ENCODE data around the gene CD47.

Gene CD47

DNA sequence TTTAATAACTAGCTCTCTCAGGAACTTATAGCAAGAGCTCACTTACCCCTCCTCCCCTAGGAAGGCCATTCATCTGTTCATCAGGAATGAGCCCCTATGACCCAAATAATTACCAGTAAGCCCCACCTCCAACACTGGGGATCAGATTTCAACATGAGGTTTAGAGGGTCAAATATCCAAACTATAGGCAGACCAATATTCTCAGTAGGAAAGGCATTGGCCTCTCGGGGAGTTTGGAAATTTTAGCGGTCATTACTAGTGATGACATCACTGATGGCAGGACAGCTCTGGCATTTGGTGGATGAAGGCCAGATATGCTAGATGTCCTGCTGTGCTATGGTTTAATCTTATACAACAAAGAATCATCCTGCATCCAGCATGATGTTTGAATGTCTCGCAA lies 15.2 kb upstream of the CD47 start:
- no peak overlapping the region for H3K4me3 ChIP-seq (ENCODE audit: control insufficient read depth, low read depth, low read length)
- DNase-seq (ENCODE audit: low read depth), result no peak
- TF ChIP-seq, protein P1, sequence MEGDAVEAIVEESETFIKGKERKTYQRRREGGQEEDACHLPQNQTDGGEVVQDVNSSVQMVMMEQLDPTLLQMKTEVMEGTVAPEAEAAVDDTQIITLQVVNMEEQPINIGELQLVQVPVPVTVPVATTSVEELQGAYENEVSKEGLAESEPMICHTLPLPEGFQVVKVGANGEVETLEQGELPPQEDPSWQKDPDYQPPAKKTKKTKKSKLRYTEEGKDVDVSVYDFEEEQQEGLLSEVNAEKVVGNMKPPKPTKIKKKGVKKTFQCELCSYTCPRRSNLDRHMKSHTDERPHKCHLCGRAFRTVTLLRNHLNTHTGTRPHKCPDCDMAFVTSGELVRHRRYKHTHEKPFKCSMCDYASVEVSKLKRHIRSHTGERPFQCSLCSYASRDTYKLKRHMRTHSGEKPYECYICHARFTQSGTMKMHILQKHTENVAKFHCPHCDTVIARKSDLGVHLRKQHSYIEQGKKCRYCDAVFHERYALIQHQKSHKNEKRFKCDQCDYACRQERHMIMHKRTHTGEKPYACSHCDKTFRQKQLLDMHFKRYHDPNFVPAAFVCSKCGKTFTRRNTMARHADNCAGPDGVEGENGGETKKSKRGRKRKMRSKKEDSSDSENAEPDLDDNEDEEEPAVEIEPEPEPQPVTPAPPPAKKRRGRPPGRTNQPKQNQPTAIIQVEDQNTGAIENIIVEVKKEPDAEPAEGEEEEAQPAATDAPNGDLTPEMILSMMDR (IDR thresholded peaks at IDR 0.05; ENCODE audit: control insufficient read depth, insufficient read depth, low read depth, low read length, missing control alignments), result no peak

GRCh38 chr3:108103886-108104797 lies 13.3 kb upstream of the CD47 start:
- TF ChIP-seq, protein P1 (IDR thresholded peaks at IDR 0.05; ENCODE audit: control insufficient read depth, insufficient read depth, low read depth, low read length, missing control alignments), result no peak
- H3K4me3 ChIP-seq (ENCODE audit: control insufficient read depth, low read depth, low read length), result no peak overlapping the region
- DNase-seq (ENCODE audit: low read depth), result no peak

- H3K4me3 ChIP-seq (ENCODE audit: control insufficient read depth, low read depth, low read length), result no peak overlapping the region
- no peak for DNase-seq (ENCODE audit: low read depth)
- TF ChIP-seq, protein P1 (IDR thresholded peaks at IDR 0.05; ENCODE audit: control insufficient read depth, insufficient read depth, low read depth, low read length, missing control alignments), result no peak
Observed at GRCh38 chr3:108103040-108103751, 12.4 kb upstream of the CD47 start.

GRCh38 chr3:108102420-108103039 lies 11.7 kb upstream of the CD47 start:
- no peak overlapping the region for H3K4me3 ChIP-seq (ENCODE audit: control insufficient read depth, low read depth, low read length)
- no peak for DNase-seq (ENCODE audit: low read depth)
- TF ChIP-seq, protein P1 (IDR thresholded peaks at IDR 0.05; ENCODE audit: control insufficient read depth, insufficient read depth, low read depth, low read length, missing control alignments), result no peak

- H3K4me3 ChIP-seq (ENCODE audit: control insufficient read depth, low read depth, low read length), result no peak overlapping the region
- TF ChIP-seq, protein P1 (IDR thresholded peaks at IDR 0.05; ENCODE audit: control insufficient read depth, insufficient read depth, low read depth, low read length, missing control alignments), result no peak
- no peak for DNase-seq (ENCODE audit: low read depth)
Observed at GRCh38 chr3:108100906-108101660, 10.3 kb upstream of the CD47 start.
